H9 (cell line): Measurements from ENCODE around the gene GALNT2. TPM values are rescaled to one million over a fixed set of nuclear protein-coding genes. Genes with fewer than 3 reads are reported as not detected.

Source experiments
- DNase-seq: peaks from one replicate; pipeline ENCODE4 v3.0.0-alpha.2; 2017
- H2AFZ ChIP-seq: one replicate; pipeline ENCODE4 v1.6.1; 2013; ENCODE audit warnings: mild to moderate bottlenecking, low read length, control low read depth, moderate library complexity
- H2AK5ac ChIP-seq: 2 replicates; pipeline ENCODE4 v1.6.1; 2013; ENCODE audit warnings: low read length, control low read depth, mixed read lengths; ENCODE audit not compliant: insufficient read length
- H2BK120ac ChIP-seq: one replicate; pipeline ENCODE4 v1.6.1; 2013; ENCODE audit warnings: low read depth, mild to moderate bottlenecking, low read length, control low read depth, inconsistent platforms; ENCODE audit not compliant: poor library complexity, severe bottlenecking
- H2BK12ac ChIP-seq: 2 replicates; pipeline ENCODE4 v1.6.1; 2013; ENCODE audit warnings: low read length, control low read depth, mixed read lengths, low read depth; ENCODE audit not compliant: insufficient read length
- H2BK15ac ChIP-seq: 2 replicates; pipeline ENCODE4 v1.6.1; 2013; ENCODE audit warnings: low read depth, low read length, control low read depth
- H2BK20ac ChIP-seq: one replicate; pipeline ENCODE4 v1.6.1; 2013; ENCODE audit warnings: low read depth, mild to moderate bottlenecking, low read length, control low read depth, inconsistent platforms; ENCODE audit not compliant: poor library complexity, severe bottlenecking
- H2BK5ac ChIP-seq: 2 replicates; pipeline ENCODE4 v1.6.1; 2013; ENCODE audit warnings: low read length, control low read depth, mixed read lengths; ENCODE audit not compliant: insufficient read length
- H3K14ac ChIP-seq: 2 replicates; pipeline ENCODE4 v1.6.1; 2013; ENCODE audit warnings: low read length, control low read depth; ENCODE audit not compliant: insufficient read depth
- H3K18ac ChIP-seq: 2 replicates; pipeline ENCODE4 v1.6.1; 2013; ENCODE audit warnings: low read depth, mild to moderate bottlenecking, mixed read lengths, low read length, control low read depth; ENCODE audit not compliant: insufficient read length
- H3K23ac ChIP-seq: 2 replicates; pipeline ENCODE4 v1.6.1; 2013; ENCODE audit warnings: low read length, control low read depth, mixed read lengths, low read depth; ENCODE audit not compliant: insufficient read length
- H3K23me2 ChIP-seq: 2 replicates; pipeline ENCODE4 v1.6.1; 2013; ENCODE audit warnings: low read depth, mild to moderate bottlenecking, mixed read lengths, low read length, control low read depth; ENCODE audit not compliant: insufficient read length, poor library complexity, severe bottlenecking
- H3K27ac ChIP-seq: 2 replicates; pipeline ENCODE4 v1.5.1; 2013; ENCODE audit warnings: low read length, control low read depth, mixed read lengths, low read depth; ENCODE audit not compliant: insufficient read length
- H3K27me3 ChIP-seq: 2 replicates; pipeline ENCODE4 v1.6.1; 2013; ENCODE audit warnings: low read length, control low read depth, inconsistent platforms; ENCODE audit not compliant: insufficient read depth
- H3K4ac ChIP-seq: 2 replicates; pipeline ENCODE4 v1.6.1; 2013; ENCODE audit warnings: low read depth, mild to moderate bottlenecking, control low read depth, inconsistent platforms, low read length, moderate library complexity
- H3K4me1 ChIP-seq: 2 replicates; pipeline ENCODE4 v1.6.1; 2013; ENCODE audit warnings: low read length, control low read depth, inconsistent platforms; ENCODE audit not compliant: insufficient read depth
- H3K4me2 ChIP-seq: 2 replicates; pipeline ENCODE4 v1.6.1; 2013; ENCODE audit warnings: low read length, control low read depth, mixed read lengths; ENCODE audit not compliant: insufficient read length, insufficient read depth
- H3K56ac ChIP-seq: 2 replicates; pipeline ENCODE4 v1.6.1; 2013; ENCODE audit warnings: low read depth, mild to moderate bottlenecking, mixed read lengths, low read length, control low read depth; ENCODE audit not compliant: insufficient read length
- H3K79me1 ChIP-seq: 2 replicates; pipeline ENCODE4 v1.6.1; 2013; ENCODE audit warnings: low read depth, mild to moderate bottlenecking, moderate library complexity, low read length, control low read depth, inconsistent platforms; ENCODE audit not compliant: insufficient read depth, poor library complexity, severe bottlenecking
- H3K79me2 ChIP-seq: 2 replicates; pipeline ENCODE4 v1.6.1; 2013; ENCODE audit warnings: low read length, control low read depth, inconsistent platforms; ENCODE audit not compliant: insufficient read depth
- H3K9ac ChIP-seq: 2 replicates; pipeline ENCODE4 v1.6.1; 2013; ENCODE audit warnings: low read length, control low read depth, mixed read lengths; ENCODE audit not compliant: insufficient read length; ENCODE audit errors: extremely low read depth
- H3K9me3 ChIP-seq: one replicate; pipeline ENCODE4 v1.6.1; 2013; ENCODE audit warnings: low read depth, low read length, inconsistent platforms; ENCODE audit not compliant: control insufficient read depth
- H3T11ph ChIP-seq: one replicate; pipeline ENCODE4 v1.6.1; 2013; ENCODE audit warnings: mild to moderate bottlenecking, low read length, control low read depth, inconsistent platforms
- H4K20me1 ChIP-seq: one replicate; pipeline ENCODE4 v1.6.1; 2013; ENCODE audit not compliant: control insufficient read depth, insufficient read length, insufficient read depth
- H4K5ac ChIP-seq: 2 replicates; pipeline ENCODE4 v1.6.1; 2013; ENCODE audit warnings: low read depth, mild to moderate bottlenecking, mixed read lengths, low read length, control low read depth; ENCODE audit not compliant: insufficient read length
- H4K8ac ChIP-seq: replicated peaks from 2 replicates; pipeline ENCODE4 v1.6.1; 2013; ENCODE audit warnings: low read length, control low read depth, mixed read lengths, low read depth; ENCODE audit not compliant: insufficient read length
- H4K91ac ChIP-seq: 2 replicates; pipeline ENCODE4 v1.6.1; 2013; ENCODE audit warnings: low read depth, mild to moderate bottlenecking, moderate library complexity, mixed read lengths, low read length, control low read depth; ENCODE audit not compliant: insufficient read length
- H3K27ac Mint-ChIP-seq, 3 experiments: 2 replicates in 2 of 3; 3 replicates in 1 of 3; pipeline ENCODE4 v1.8.0; 2020 to 2021; ENCODE audit warnings: mixed read lengths in 3 of 3, mild to moderate bottlenecking in 1 of 3, moderate library complexity in 1 of 3
- H3K27me3 Mint-ChIP-seq: 2 replicates; pipeline ENCODE4 v1.8.0; 2021; ENCODE audit warnings: low read depth, mild to moderate bottlenecking, moderate library complexity, mixed read lengths
- H3K36me3 Mint-ChIP-seq, 3 experiments: 2 replicates in 2 of 3; 3 replicates in 1 of 3; pipeline ENCODE4 v1.8.0; 2020 to 2021; ENCODE audit warnings: low read depth in 3 of 3, mixed read lengths in 3 of 3; ENCODE audit not compliant: insufficient read depth in 1 of 3
- H3K4me1 Mint-ChIP-seq, 2 experiments: 2 replicates each; pipeline ENCODE4 v1.8.0; 2020; ENCODE audit warnings: mixed read lengths in 2 of 2
- H3K4me3 Mint-ChIP-seq, 2 experiments: 2 replicates in 1 of 2; 3 replicates in 1 of 2; pipeline ENCODE4 v1.8.0; 2020 to 2021; ENCODE audit warnings: mild to moderate bottlenecking in 2 of 2, mixed read lengths in 2 of 2, moderate library complexity in 1 of 2
- H3K9me3 Mint-ChIP-seq, 2 experiments: 2 replicates in 1 of 2; 3 replicates in 1 of 2; pipeline ENCODE4 v1.8.0; 2020; ENCODE audit warnings: mild to moderate bottlenecking in 2 of 2, mixed read lengths in 2 of 2, moderate library complexity in 1 of 2
- CTCF ChIP-seq: fragments of 200-600 bp; sonication (generic); conservative IDR thresholded peaks from 3 replicates; pipeline ENCODE4 v1.8.0; 2021; ENCODE audit warnings: antibody characterized with exemption, mild to moderate bottlenecking
- WGBS: extraction: QIAGEN DNeasy Blood & Tissue Kit; methylation state at CpG from one replicate; pipeline ENCODE4 v1.1.7; 2013; ENCODE audit warnings: missing lambda C conversion rate, low lambda C conversion rate, mixed read lengths; ENCODE audit not compliant: insufficient read length; ENCODE audit errors: extremely low coverage; 5-methylcytosine and 5-hydroxymethylcytosine counted together
- total RNA-seq: library from RNA; stranded (reverse); gene quantifications from 2 replicates; pipeline ENCODE4 v1.2.1, GENCODE V29; 2021

The GALNT2 gene
- total RNA-seq, 1 experiment from 2014 or later = 57.6 TPM

- no peak overlapping the region for H3K56ac ChIP-seq
- no peak overlapping the region for H3K4me2 ChIP-seq
- H3K4me1 Mint-ChIP-seq = peaks cover 22 to 25% of the 10 kb centered on the region in 2 experiments
- no peak for DNase-seq
- no peak overlapping the region for H4K8ac ChIP-seq
- no peaks in the 10 kb centered on the region; the same call in 1 of the 2 replicates for H3K4me1 ChIP-seq
- no peaks in the 10 kb centered on the region for H3K27me3 ChIP-seq
- H2BK20ac ChIP-seq = no peak overlapping the region
- H3K9me3 ChIP-seq = no peaks in the 10 kb centered on the region
- no peak overlapping the region for H3K18ac ChIP-seq
- H3K9ac ChIP-seq = no peak overlapping the region
- H3K4me3 Mint-ChIP-seq = no peak overlapping the region
- no peak overlapping the region for H2AK5ac ChIP-seq
- no peak overlapping the region for H2BK12ac ChIP-seq
- H3K4ac ChIP-seq = no peak overlapping the region
- H3K36me3 Mint-ChIP-seq = peaks cover 4 to 17% (median 9%) of the 10 kb centered on the region in 3 experiments; a peak in 6 of 7 replicates
- no peak overlapping the region for H3K27ac ChIP-seq
- H2BK15ac ChIP-seq = no peak overlapping the region
- H3K27ac Mint-ChIP-seq = no peak overlapping the region; a peak in 1 of 7 replicates
- H3K14ac ChIP-seq = no peak overlapping the region
- H3K27me3 Mint-ChIP-seq = no peaks in the 10 kb centered on the region
- no peaks in the 10 kb centered on the region for H3K79me2 ChIP-seq
- H4K5ac ChIP-seq = no peak overlapping the region
- H2BK120ac ChIP-seq = no peak overlapping the region
- no peaks in the 10 kb centered on the region for H3K79me1 ChIP-seq
- no peak overlapping the region for H2BK5ac ChIP-seq
- no peaks in the 10 kb centered on the region for H3K23me2 ChIP-seq
- no peak overlapping the region for H4K91ac ChIP-seq
- H3K9me3 Mint-ChIP-seq = no peaks in the 10 kb centered on the region
- TF ChIP-seq CTCF = no peak
- H3K23ac ChIP-seq = no peak overlapping the region
- WGBS = no CpG with 5 or more reads among the region's 7 CpGs
- no peak overlapping the region for H3T11ph ChIP-seq
- H4K20me1 ChIP-seq = no peaks in the 10 kb centered on the region
- H2AFZ ChIP-seq = no peak overlapping the region
These were observed 138.7 kb downstream of the GALNT2 start for GRCh38 chr1:230205719-230206198.
